K562 (cell line): Measurements from ENCODE around the gene HHATL. TPM values are rescaled to one million over a fixed set of nuclear protein-coding genes. Genes with fewer than 3 reads are reported as not detected.

Source experiments
- ASH1L ChIP-seq: fragments of 450-650 bp; IDR thresholded peaks from 2 replicates; pipeline ENCODE4 v1.6.1; 2018; ENCODE audit warnings: borderline replicate concordance, mild to moderate bottlenecking, low read depth; ENCODE audit not compliant: partially characterized antibody
- BDP1 ChIP-seq: IDR thresholded peaks from 3 replicates; pipeline ENCODE4 v1.6.1; 2011; ENCODE audit not compliant: insufficient read length, insufficient read depth
- CEBPB ChIP-seq: fragments of 450-650 bp; IDR thresholded peaks from 2 replicates; pipeline ENCODE4 v1.6.1; 2016; ENCODE audit warnings: missing genetic modification characterization, missing compliant biosample characterization
- DMBX1 ChIP-seq: fragments of 250-450 bp; sonication (Bioruptor Pico); IDR thresholded peaks from 2 replicates; pipeline ENCODE4 v1.8.0; 2022; ENCODE audit warnings: inconsistent platforms, mild to moderate bottlenecking, moderate library complexity, borderline replicate concordance
- EGR1 ChIP-seq: fragments of 450-650 bp; conservative IDR thresholded peaks from 2 replicates; pipeline ENCODE4 v1.6.1; 2017; ENCODE audit warnings: mild to moderate bottlenecking
- ESRRA ChIP-seq: fragments of 450-650 bp; IDR thresholded peaks from 2 replicates; pipeline ENCODE4 v1.6.1; 2014; ENCODE audit warnings: low read depth, mild to moderate bottlenecking, moderate library complexity, borderline replicate concordance
- KDM1A ChIP-seq, 2 experiments: fragments of 450-650 bp; IDR thresholded peaks; 2 replicates each; pipeline ENCODE4 v1.6.1; 2016; ENCODE audit warnings: mild to moderate bottlenecking in 2 of 2
- MECOM ChIP-seq: fragments of 250-450 bp; sonication (Bioruptor Pico); IDR thresholded peaks from 2 replicates; pipeline ENCODE4 v1.8.0; 2022; ENCODE audit warnings: inconsistent platforms
- NR2C2 ChIP-seq, 2 experiments: fragments of 200-800 bp in 1 of 2; sonication (Bioruptor generic) in 1 of 2; sonication (generic) in 1 of 2; formaldehyde crosslinking in 1 of 2; IDR thresholded peaks; 2 replicates each; pipeline versions ENCODE4 v1.6.1 to v1.8.0; 2016 to 2022; ENCODE audit warnings: mild to moderate bottlenecking in 1 of 2, missing compliant biosample characterization in 1 of 2, missing genetic modification characterization in 1 of 2, missing genetic modification reagents in 1 of 2
- PBX2 ChIP-seq, 2 experiments: IDR thresholded peaks in 1 of 2; conservative IDR thresholded peaks in 1 of 2; 2 replicates each; pipeline ENCODE4 v1.6.1; 2016; ENCODE audit warnings: low read depth in 2 of 2, mild to moderate bottlenecking in 1 of 2, missing compliant biosample characterization in 1 of 2, missing genetic modification characterization in 1 of 2, moderate library complexity in 1 of 2
- ZNF764 ChIP-seq: fragments of 250-450 bp; sonication (Bioruptor Pico); IDR thresholded peaks from 2 replicates; pipeline ENCODE4 v1.4.0; 2020; ENCODE audit warnings: low read depth, mild to moderate bottlenecking, moderate library complexity
- polyA plus RNA-seq, 8 experiments: library from polyadenylated mRNA; depleted of rRNA in 4 of 8; stranded (reverse) in 5 of 8; unstranded in 3 of 8; fragments of >200 nt; fragmentation: Nextera tagmentation in 2 of 8; fragmentation: Illumina TruSeq in 1 of 8; extraction: Ambion mirVana in 2 of 8; extraction: Trizol in 1 of 8; gene quantifications; 2 replicates each; pipeline versions ENCODE4 v1.2.1 to v1.2.3, GENCODE V29; 2011 to 2014; ENCODE audit warnings: inconsistent platforms in 1 of 8, missing spikeins in 1 of 8
- total RNA-seq, 7 experiments: library from RNA; depleted of rRNA in 6 of 7; stranded (reverse); fragments of >200 nt in 6 of 7; fragmentation: Illumina TruSeq in 2 of 7; extraction: Trizol in 2 of 7; gene quantifications; 2 replicates each; pipeline versions ENCODE4 v1.2.1 to v1.2.3, GENCODE V29; 2011 to 2021; ENCODE audit warnings: low replicate concordance in 1 of 7
- TF ChIP-seq, protein P1 (sequence below): fragments of 250-450 bp; sonication (Bioruptor Pico); IDR thresholded peaks from 2 replicates; pipeline ENCODE4 v1.8.0; 2022; ENCODE audit warnings: inconsistent platforms, mild to moderate bottlenecking, moderate library complexity, borderline replicate concordance

HHATL gene
- total and polyA plus RNA-seq, 9 of the 15 experiments (the other 6 are each of a cell fraction or from before 2014, with no cell fraction given), result not detected

DNA sequence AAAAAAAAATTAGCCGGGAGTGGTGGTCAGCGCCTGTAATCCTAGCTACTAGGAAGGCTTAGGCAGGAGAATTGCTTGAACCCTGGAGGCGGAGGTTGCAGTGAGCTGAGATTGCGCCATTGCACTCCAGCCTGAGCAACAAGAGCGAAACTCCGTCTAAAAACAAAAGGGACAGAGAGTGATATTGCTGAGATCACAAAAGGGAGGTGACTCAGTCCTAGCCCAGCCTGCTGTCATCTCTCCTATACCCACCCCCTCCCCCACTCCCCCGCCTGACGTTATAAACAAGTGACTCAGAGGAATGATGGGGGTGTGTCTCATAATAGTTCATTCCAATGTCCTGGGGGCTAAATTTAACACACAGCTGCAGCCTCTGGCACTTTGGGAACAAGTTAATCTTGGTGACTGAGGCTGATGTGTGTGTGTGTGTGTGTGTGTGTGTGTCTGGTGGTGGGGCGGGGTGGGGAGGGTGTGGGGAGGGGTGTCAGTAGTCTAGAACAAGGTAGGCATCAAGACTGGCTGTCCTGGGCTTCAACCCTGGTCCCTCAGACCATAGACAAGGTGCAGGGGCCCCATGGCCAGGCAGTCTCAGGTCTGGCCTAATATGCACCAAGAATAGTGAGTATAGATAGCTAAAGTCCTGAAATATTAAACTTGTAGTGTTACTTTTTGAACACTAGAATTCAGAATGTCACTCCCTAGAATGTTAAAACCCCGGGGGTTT lies 18.6 kb downstream of the HHATL start (continued):
- TF ChIP-seq DMBX1 (CRISPR knock-in tag) (no peak), CEBPB (tag) (peak; percentile 80), ASH1L (no peak), MECOM (CRISPR knock-in tag) (no peak), NR2C2 (CRISPR knock-in tag; IDR thresholded peaks at IDR 0.05) (no peak), NR2C2 (tag; IDR thresholded peaks at IDR 0.05) (no peak), PBX2 (CRISPR knock-in tag; IDR thresholded peaks at IDR 0.05; ENCODE audit: low read depth) (no peak), PBX2 (tag; conservative IDR thresholded peaks at IDR 0.05; ENCODE audit: low read depth) (no peak), ESRRA (no peak), EGR1 (peak; percentile 79), KDM1A (IDR thresholded peaks at IDR 0.05) (peak; percentile 60 to 83), ZNF764 (CRISPR knock-in tag) (no peak), BDP1 (no peak)
- TF ChIP-seq, protein P1, sequence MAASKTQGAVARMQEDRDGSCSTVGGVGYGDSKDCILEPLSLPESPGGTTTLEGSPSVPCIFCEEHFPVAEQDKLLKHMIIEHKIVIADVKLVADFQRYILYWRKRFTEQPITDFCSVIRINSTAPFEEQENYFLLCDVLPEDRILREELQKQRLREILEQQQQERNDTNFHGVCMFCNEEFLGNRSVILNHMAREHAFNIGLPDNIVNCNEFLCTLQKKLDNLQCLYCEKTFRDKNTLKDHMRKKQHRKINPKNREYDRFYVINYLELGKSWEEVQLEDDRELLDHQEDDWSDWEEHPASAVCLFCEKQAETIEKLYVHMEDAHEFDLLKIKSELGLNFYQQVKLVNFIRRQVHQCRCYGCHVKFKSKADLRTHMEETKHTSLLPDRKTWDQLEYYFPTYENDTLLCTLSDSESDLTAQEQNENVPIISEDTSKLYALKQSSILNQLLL (CRISPR knock-in tag), result no peak
